Body of pancreas (tissue), 4 donors: ENCODE measurements around the gene SLC27A1. TPM values are rescaled to one million over a fixed set of nuclear protein-coding genes. Genes with fewer than 3 reads are reported as not detected.

Source experiments
- ATAC-seq: fragments of 150-250 bp; one replicate; pipeline ENCODE4 v1.9.1; 2016
- DNase-seq, 4 donors: peaks; one replicate each; pipeline ENCODE4 v3.0.0-alpha.2; 2019
- H3K27ac ChIP-seq, 4 donors: fragments of 200-600 bp; sonication (generic); 1 replicate in 3 of 4; 2 replicates in 1 of 4; pipeline versions ENCODE4 v1.5.1 to v1.6.1; 2016 to 2019; ENCODE audit warnings: mild to moderate bottlenecking in 1 of 4, mixed read lengths in 1 of 4, moderate library complexity in 1 of 4
- H3K27me3 ChIP-seq, 2 donors: fragments of 200-600 bp; sonication (generic); one replicate each; pipeline ENCODE4 v1.6.0; 2016; ENCODE audit warnings: mild to moderate bottlenecking in 1 of 2
- H3K36me3 ChIP-seq, 2 donors: fragments of 200-600 bp; sonication (generic); replicated peaks in 1 of 2; 2 replicates each; pipeline ENCODE4 v1.5.1; 2016; ENCODE audit warnings: low read depth in 2 of 2; ENCODE audit not compliant: insufficient read depth in 1 of 2
- H3K4me1 ChIP-seq: fragments of 200-600 bp; sonication (generic); one replicate; pipeline ENCODE4 v1.6.0; 2016
- H3K4me3 ChIP-seq, 2 donors: fragments of 200-600 bp; sonication (generic); 1 replicate in 1 of 2; 2 replicates in 1 of 2; pipeline ENCODE4 v1.5.1; 2016 to 2019
- H3K9me3 ChIP-seq, 3 donors: fragments of 200-600 bp; sonication (generic); 1 replicate in 2 of 3; 2 replicates in 1 of 3; pipeline ENCODE4 v1.5.1; 2016
- POLR2A ChIP-seq, 3 donors: fragments of 450-650 bp; IDR thresholded peaks; one replicate each; pipeline ENCODE4 v1.6.1; 2016; ENCODE audit warnings: antibody characterized with exemption in 3 of 3, mild to moderate bottlenecking in 2 of 3
- WGBS, 2 donors: methylation state at CpG; one replicate each; pipeline ENCODE4 v1.1.5; 2017; 5-methylcytosine and 5-hydroxymethylcytosine counted together
- intact Hi-C: fragments of 100-400 bp; cut with DNase I; formaldehyde crosslinking; loops from one replicate; pipeline ENCODE4 v1.15.1; 2023
- total RNA-seq, 2 donors: library from RNA; depleted of rRNA; stranded (reverse); fragments of >200 nt; gene quantifications; one replicate each; pipeline ENCODE4 v1.1.0, GENCODE V29; 2016
- TF ChIP-seq, protein P1 (sequence below), 7 experiments: fragments of 450-650 bp in 4 of 7; fragments of 200-600 bp in 3 of 7; sonication (generic) in 3 of 7; IDR thresholded peaks; one replicate each; pipeline ENCODE4 v1.5.1; 2016 to 2019; ENCODE audit warnings: antibody characterized with exemption in 7 of 7

SLC27A1 gene
- total RNA-seq, 2 donors from 2014 or later: 21.1 to 25.7 TPM

DNA sequence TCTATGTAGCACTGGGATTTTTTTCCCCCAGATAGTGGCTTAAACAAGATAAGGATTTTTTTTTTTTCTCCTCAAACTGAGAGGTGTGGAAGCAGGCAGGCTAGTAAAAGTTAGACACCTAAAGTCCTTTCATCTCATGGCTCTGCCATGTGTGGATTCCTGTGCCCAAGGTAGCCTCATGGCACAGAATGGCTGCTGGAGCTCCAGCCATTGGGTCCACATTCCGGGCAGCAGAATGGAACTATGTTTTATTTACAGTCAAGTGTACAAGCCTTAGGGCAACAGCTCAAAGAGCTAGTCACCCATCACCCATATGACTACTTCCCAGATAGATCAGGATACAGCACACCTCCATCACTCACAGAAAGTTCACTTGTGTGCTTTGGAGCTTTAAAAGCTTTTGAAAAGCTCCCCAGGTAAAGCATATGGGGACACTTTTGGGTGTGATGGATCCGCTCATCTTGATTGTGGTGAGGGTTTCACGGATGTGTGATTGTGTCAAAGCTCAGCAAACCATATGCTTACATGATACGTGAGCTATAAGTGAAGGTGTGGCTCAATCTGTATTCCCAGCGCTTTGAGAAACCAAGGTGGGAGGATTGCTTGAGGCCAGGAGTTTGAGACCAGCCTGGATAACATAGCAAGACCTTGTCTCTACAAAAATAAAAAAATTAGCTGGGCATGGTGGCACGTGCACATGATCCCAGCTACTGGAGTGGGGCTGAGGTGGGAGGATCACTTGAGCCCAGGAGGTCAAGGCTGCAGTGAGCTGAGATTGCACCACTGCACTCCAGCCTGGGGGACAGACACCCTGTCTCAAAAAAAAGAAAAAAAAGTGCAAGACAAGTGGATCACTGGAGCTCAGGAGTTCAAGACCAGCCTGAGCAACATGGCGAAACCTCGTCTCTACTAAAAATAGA, 59.2 kb downstream of the SLC27A1 start:
- WGBS, 2 donors: 60 to 62% methylated on average over 8 of the region's 8 CpGs

DNA sequence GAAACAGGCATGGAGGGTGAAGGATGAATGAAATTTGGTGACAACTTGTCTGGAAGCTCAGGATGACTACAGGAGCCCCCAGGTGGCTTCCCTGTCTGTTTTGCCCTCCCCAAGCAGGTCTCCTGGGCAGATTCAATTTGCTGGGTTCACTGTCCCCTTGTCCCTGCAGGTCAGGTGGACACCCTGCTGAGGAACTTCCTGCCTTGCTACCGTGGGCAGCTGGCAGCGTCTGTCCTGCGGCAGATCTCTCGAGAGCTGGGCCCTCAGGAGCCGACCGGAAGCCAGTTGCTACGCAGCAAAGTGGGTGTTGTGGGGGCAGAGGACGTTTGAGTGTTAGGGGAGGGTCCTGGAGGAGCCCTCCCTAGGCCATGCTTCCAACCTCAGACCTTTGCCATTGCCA, 60.3 kb downstream of the SLC27A1 start:
- H3K36me3 ChIP-seq: no peaks in the 10 kb centered on the region
- 10 to 15% methylated on average over 2 to 8 of the region's 8 CpGs for WGBS, 2 donors
- H3K27ac ChIP-seq: no peak overlapping the region
- H3K4me3 ChIP-seq: no peak overlapping the region
- H3K9me3 ChIP-seq: no peaks in the 10 kb centered on the region
- no peak for TF ChIP-seq POLR2A (IDR thresholded peaks at IDR 0.05)
- TF ChIP-seq, protein P1, sequence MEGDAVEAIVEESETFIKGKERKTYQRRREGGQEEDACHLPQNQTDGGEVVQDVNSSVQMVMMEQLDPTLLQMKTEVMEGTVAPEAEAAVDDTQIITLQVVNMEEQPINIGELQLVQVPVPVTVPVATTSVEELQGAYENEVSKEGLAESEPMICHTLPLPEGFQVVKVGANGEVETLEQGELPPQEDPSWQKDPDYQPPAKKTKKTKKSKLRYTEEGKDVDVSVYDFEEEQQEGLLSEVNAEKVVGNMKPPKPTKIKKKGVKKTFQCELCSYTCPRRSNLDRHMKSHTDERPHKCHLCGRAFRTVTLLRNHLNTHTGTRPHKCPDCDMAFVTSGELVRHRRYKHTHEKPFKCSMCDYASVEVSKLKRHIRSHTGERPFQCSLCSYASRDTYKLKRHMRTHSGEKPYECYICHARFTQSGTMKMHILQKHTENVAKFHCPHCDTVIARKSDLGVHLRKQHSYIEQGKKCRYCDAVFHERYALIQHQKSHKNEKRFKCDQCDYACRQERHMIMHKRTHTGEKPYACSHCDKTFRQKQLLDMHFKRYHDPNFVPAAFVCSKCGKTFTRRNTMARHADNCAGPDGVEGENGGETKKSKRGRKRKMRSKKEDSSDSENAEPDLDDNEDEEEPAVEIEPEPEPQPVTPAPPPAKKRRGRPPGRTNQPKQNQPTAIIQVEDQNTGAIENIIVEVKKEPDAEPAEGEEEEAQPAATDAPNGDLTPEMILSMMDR (IDR thresholded peaks at IDR 0.05): no peak
- no peaks in the 10 kb centered on the region for H3K4me1 ChIP-seq
- ATAC-seq (no peak), DNase-seq (no peak)
- no peaks in the 10 kb centered on the region for H3K27me3 ChIP-seq
- intact Hi-C loops: no loop called here

More for the DNA sequence above, 59.2 kb downstream of the SLC27A1 start:
- TF ChIP-seq, protein P1 (IDR thresholded peaks at IDR 0.05): no peak
- Histone ChIP-seq H3K4me1 (no peaks in the 10 kb centered on the region), H3K4me3 (no peak overlapping the region), H3K36me3 (no peaks in the 10 kb centered on the region), H3K27ac (no peak overlapping the region), H3K27me3 (no peaks in the 10 kb centered on the region), H3K9me3 (no peaks in the 10 kb centered on the region)
- DNase-seq: no peak
- ATAC-seq: no peak
- intact Hi-C loops: no loop called here

DNA sequence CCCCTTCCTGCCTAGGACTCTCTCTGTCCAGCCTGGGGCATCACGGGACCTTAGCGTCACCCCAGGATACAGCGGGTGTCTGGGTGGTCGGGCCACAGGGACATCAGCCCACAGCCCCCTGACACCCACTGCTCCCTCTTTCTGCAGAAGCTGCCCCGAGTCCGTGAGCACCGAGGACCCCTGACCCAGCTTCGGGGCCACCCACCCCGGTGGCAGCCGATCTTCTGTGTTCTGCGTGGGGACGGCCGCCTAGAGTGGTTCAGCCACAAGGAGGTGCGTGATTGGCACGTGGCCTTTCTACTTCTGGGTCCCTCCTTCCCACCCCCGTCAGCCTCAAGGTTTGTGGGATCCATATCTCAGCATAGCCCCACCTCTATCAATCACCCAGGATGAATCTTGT, 61.8 kb downstream of the SLC27A1 start:
- no peaks in the 10 kb centered on the region for H3K4me1 ChIP-seq
- TF ChIP-seq POLR2A (IDR thresholded peaks at IDR 0.05): no peak
- TF ChIP-seq, protein P1 (IDR thresholded peaks at IDR 0.05): no peak
- no peak overlapping the region for H3K4me3 ChIP-seq
- no peaks in the 10 kb centered on the region for H3K27me3 ChIP-seq
- H3K27ac ChIP-seq: no peak overlapping the region
- ATAC-seq (no peak), DNase-seq (no peak)
- intact Hi-C loops: no loop called here
- no peaks in the 10 kb centered on the region for H3K9me3 ChIP-seq
- WGBS, 2 donors: 70 to 71% methylated on average over 9 to 11 of the region's 16 CpGs
- no peaks in the 10 kb centered on the region for H3K36me3 ChIP-seq

DNA sequence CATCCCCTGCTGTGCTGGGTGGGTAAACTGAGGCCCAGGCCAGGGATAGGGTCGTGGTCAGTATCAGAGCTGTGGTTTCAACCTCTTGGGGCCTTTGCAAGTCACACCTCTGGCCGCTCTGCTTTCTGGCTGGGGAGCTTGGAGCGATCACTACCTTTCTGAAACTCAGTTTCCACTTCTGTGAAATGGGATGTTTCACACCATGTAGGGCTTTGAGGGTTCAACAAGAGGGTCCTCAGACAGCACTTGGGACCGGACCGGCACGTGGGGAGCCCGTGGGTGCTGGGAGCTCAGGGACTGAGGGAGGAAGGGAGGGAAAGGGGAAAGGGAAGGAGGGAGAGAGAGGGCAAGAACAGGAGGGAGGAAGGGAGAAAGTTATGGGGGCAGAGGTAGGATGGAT, 62.2 kb downstream of the SLC27A1 start:
- ATAC-seq: no peak
- intact Hi-C loops: no loop called here
- Histone ChIP-seq H3K27me3 (no peaks in the 10 kb centered on the region), H3K9me3 (no peaks in the 10 kb centered on the region), H3K4me3 (no peak overlapping the region), H3K36me3 (no peaks in the 10 kb centered on the region), H3K4me1 (no peaks in the 10 kb centered on the region), H3K27ac (no peak overlapping the region)
- WGBS, 2 donors: 41 to 59% methylated on average over 7 of the region's 7 CpGs
- DNase-seq: no peak
- TF ChIP-seq POLR2A (IDR thresholded peaks at IDR 0.05): no peak
- TF ChIP-seq, protein P1 (IDR thresholded peaks at IDR 0.05): no peak

DNA sequence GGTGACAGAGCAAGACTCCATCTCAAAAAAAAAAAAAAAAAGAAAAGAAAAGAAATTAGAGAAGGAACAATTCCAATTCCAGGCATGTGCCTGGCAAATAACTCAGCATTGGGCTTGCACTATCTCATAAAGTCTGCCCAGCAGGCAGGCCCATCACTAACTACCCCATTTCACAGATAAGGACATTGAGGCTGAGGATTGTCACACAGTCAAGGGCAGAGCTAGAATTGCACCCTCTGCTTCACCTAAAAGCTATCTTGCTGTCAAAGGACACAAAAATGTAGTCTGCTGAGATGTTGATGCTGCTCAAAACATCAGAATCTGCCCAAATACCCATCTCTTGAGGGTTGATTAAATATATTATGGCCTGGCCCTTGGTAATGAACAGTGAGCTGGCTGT, 64.4 kb downstream of the SLC27A1 start:
- TF ChIP-seq, protein P1 (IDR thresholded peaks at IDR 0.05): no peak
- ATAC-seq: no peak
- H3K27ac ChIP-seq: no peak overlapping the region
- DNase-seq: no peak
- no peak overlapping the region for H3K4me3 ChIP-seq
- peaks cover 13% of the 10 kb centered on the region for H3K4me1 ChIP-seq
- H3K9me3 ChIP-seq: no peaks in the 10 kb centered on the region
- intact Hi-C loops: no loop called here
- no peaks in the 10 kb centered on the region for H3K27me3 ChIP-seq
- H3K36me3 ChIP-seq: no peaks in the 10 kb centered on the region
